Aortic smooth muscle cell (primary cell): ENCODE data around the gene AMN. TPM values are rescaled to one million over a fixed set of nuclear protein-coding genes. Genes with fewer than 3 reads are reported as not detected.

ENCODE experiments used
- total RNA-seq: library from RNA; depleted of rRNA; stranded (reverse); fragments of >200 nt; gene quantifications from 2 replicates; pipeline ENCODE4 v1.2.3, GENCODE V29; 2014

Gene AMN
- not detected in 2 replicates for total RNA-seq

GRCh38 chr14:102922490-102923200 lies at the start of gene AMN:
AMN (plus strand) TSS chr14:102922663; CDS start chr14:102922689, 26 bp downstream.

Other genes starting within 250 kb of the AMN start
- gene TRAF3, start 145.2 kb upstream of the AMN start, total RNA-seq = 20.0 and 23.4 TPM in 2 replicates
- gene CDC42BPB, start 134.9 kb downstream of the AMN start, total RNA-seq = 79.0 and 84.5 TPM in 2 replicates
- gene LBHD2, start 161.5 kb downstream of the AMN start, total RNA-seq = not detected in 2 replicates
- gene EXOC3L4, start 172.1 kb downstream of the AMN start, total RNA-seq = 0.26 TPM in 1 of 2 replicates, not detected in the other
- 65.9 and 69.1 TPM in 2 replicates for gene TNFAIP2, start 200.8 kb downstream of the AMN start, total RNA-seq